Sigmoid colon (tissue), 4 donors: ENCODE results near the gene MEIS1.

Experiments
- EP300 ChIP-seq, 4 donors: sonication (generic); formaldehyde crosslinking; IDR thresholded peaks; one replicate each; pipeline ENCODE4 v1.6.1; 2017; ENCODE audit warnings: antibody characterized with exemption in 4 of 4
- POLR2A ChIP-seq, 2 donors: fragments of 450-650 bp; IDR thresholded peaks; one replicate each; pipeline ENCODE4 v1.6.1; 2016; ENCODE audit warnings: antibody characterized with exemption in 2 of 2, mild to moderate bottlenecking in 2 of 2, moderate library complexity in 2 of 2
- POLR2AphosphoS5 ChIP-seq, 4 donors: sonication (generic); formaldehyde crosslinking; IDR thresholded peaks; one replicate each; pipeline ENCODE4 v1.6.1; 2017; ENCODE audit warnings: antibody characterized with exemption in 4 of 4
- TF ChIP-seq, protein P1 (sequence below), 4 experiments: fragments of 450-650 bp in 3 of 4; fragments of 200-600 bp in 1 of 4; IDR thresholded peaks; one replicate each; pipeline ENCODE4 v1.5.1; 2016 to 2019; ENCODE audit warnings: antibody characterized with exemption in 4 of 4, mild to moderate bottlenecking in 3 of 4, moderate library complexity in 2 of 4

DNA sequence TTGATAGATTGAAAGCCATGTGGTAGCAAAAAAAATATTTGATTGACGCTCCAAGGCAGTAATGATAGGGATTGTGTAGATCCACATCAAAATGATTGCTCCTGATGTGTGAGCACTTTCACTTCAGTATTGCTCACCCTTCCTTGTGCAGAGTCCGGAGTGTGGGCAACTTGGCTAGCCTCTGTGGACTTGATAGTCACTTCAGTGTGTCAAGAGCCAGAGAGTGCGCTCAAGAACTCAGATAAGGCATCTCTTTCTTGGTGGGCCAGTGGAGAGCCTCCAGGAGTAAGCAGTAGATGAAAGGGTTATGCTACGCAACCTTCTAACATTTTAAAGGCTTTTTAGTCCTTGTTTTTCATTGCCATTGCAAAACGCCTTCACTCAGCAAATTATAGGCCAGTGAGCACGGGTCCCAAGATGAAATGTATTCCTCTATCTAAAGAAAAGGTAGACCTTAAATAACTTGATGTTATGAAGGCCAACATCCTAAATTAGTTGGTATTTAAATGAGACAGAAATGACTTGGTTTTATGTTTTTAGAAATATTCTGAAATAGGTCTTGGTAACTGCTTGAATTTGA lies 84.4 kb downstream of the MEIS1 start:
- TF ChIP-seq, protein P1, sequence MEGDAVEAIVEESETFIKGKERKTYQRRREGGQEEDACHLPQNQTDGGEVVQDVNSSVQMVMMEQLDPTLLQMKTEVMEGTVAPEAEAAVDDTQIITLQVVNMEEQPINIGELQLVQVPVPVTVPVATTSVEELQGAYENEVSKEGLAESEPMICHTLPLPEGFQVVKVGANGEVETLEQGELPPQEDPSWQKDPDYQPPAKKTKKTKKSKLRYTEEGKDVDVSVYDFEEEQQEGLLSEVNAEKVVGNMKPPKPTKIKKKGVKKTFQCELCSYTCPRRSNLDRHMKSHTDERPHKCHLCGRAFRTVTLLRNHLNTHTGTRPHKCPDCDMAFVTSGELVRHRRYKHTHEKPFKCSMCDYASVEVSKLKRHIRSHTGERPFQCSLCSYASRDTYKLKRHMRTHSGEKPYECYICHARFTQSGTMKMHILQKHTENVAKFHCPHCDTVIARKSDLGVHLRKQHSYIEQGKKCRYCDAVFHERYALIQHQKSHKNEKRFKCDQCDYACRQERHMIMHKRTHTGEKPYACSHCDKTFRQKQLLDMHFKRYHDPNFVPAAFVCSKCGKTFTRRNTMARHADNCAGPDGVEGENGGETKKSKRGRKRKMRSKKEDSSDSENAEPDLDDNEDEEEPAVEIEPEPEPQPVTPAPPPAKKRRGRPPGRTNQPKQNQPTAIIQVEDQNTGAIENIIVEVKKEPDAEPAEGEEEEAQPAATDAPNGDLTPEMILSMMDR (IDR thresholded peaks at IDR 0.05), result no peak
- TF ChIP-seq POLR2A (IDR thresholded peaks at IDR 0.05), result no peak
- no peak for TF ChIP-seq EP300 (IDR thresholded peaks at IDR 0.05)
- no peak for TF ChIP-seq POLR2AphosphoS5 (IDR thresholded peaks at IDR 0.05)
